HG02884 (cell line): Measurements from ENCODE around the gene CTNS.

Experiments used
- ATAC-seq: cut with Tn5 transposase; IDR thresholded peaks from one replicate; pipeline ENCODE4 v1.9.1; 2021; ENCODE audit warnings: mild to moderate bottlenecking, moderate library complexity; ENCODE audit not compliant: unreplicated experiment

Gene CTNS

GRCh38 chr17:3622977-3623594 lies 13.5 kb upstream of the CTNS start:
- no peak for ATAC-seq

GRCh38 chr17:3626831-3627768 lies 9.5 kb upstream of the CTNS start:
- ATAC-seq = no peak

GRCh38 chr17:3627769-3628167 lies 8.8 kb upstream of the CTNS start:
- ATAC-seq = no peak

GRCh38 chr17:3630781-3631180 lies 5.8 kb upstream of the CTNS start:
- ATAC-seq = no peak

- ATAC-seq = no peak
Observed at GRCh38 chr17:3632287-3632686, 4.3 kb upstream of the CTNS start.

- ATAC-seq = no peak
Observed at GRCh38 chr17:3635474-3636153, 946 bp upstream of the CTNS start.

- no peak for ATAC-seq
Observed at GRCh38 chr17:3636908-3637373, 381 bp downstream of the CTNS start.

GRCh38 chr17:3639981-3640596 lies 3.5 kb downstream of the CTNS start:
- no peak for ATAC-seq

GRCh38 chr17:3641014-3641413 lies 4.5 kb downstream of the CTNS start:
- ATAC-seq = no peak

- ATAC-seq = no peak
Observed at GRCh38 chr17:3641717-3642486, 5.3 kb downstream of the CTNS start.

- ATAC-seq = no peak
Observed at GRCh38 chr17:3643889-3644349, 7.4 kb downstream of the CTNS start.

- no peak for ATAC-seq
Observed at GRCh38 chr17:3645310-3645709, 8.8 kb downstream of the CTNS start.

GRCh38 chr17:3647251-3647650 lies 10.7 kb downstream of the CTNS start:
- ATAC-seq = no peak

- ATAC-seq = no peak
Observed at GRCh38 chr17:3647769-3648555, 11.4 kb downstream of the CTNS start.

GRCh38 chr17:3655766-3656165 lies 19.2 kb downstream of the CTNS start:
- no peak for ATAC-seq

GRCh38 chr17:3656353-3656752 lies 19.8 kb downstream of the CTNS start:
- no peak for ATAC-seq

GRCh38 chr17:3656755-3657587 lies 20.4 kb downstream of the CTNS start:
- ATAC-seq = no peak

- no peak for ATAC-seq
Observed at GRCh38 chr17:3657588-3657869, 21.0 kb downstream of the CTNS start.
